ENCODE measurements around the gene CTDSPL. TPM values are rescaled to one million over a fixed set of nuclear protein-coding genes. Genes with fewer than 3 reads are reported as not detected.

Gene CTDSPL
- total RNA-seq, 1 experiment from 2014 or later, result 7.7 TPM

DNA sequence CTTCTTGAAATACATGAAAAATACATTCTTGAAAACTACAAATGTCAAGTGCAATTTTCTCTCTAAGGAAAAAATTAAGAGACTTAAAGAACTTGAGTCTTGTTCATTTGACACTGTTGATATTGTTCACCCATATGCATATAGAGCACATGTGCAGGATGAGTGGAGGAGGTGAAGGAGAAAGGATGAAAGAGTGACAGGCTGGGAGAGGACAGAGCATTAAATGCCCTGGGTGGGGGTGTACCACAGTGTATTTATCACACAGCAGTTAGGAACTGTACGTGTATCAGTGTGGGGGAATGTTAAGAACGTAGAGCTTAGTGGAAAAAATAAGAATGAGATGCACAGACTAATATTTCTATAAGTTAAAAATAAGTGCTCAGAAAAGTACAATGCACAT, 45.7 kb downstream of the CTDSPL start:
- H3K27ac ChIP-seq, result no peak overlapping the region
- no peaks in the 10 kb centered on the region for H3K27me3 ChIP-seq
- no peaks in the 10 kb centered on the region for H3K9me3 ChIP-seq (replicated peaks)
- peaks cover 25% of the 10 kb centered on the region for H3K4me1 ChIP-seq
- no peaks in the 10 kb centered on the region for H3K36me3 ChIP-seq
- no peak for DNase-seq
- H3K4me3 ChIP-seq, result no peak overlapping the region

DNA sequence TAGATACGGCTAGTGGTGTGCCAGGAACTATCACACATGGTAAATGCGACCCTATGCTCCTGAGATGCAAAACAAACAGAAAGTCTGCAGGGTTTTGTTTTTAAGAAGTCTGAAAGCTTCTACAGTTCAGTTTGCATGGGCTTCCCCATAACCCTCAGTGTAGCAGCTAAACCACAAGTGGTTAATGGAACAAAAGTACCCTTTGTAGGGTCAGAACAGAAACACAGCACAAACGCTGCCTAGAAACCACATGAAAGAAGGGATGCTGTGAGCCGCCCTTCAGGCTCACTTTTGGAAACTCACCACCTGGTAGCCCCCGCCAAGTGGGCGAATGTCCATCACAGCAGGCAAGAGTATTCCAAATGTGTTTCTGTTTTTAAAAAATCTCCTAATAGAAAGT, 46.2 kb downstream of the CTDSPL start:
- Histone ChIP-seq H3K36me3 (no peaks in the 10 kb centered on the region), H3K4me1 (peaks cover 25% of the 10 kb centered on the region), H3K9me3 (replicated peaks) (no peaks in the 10 kb centered on the region), H3K27me3 (no peaks in the 10 kb centered on the region), H3K27ac (no peak overlapping the region), H3K4me3 (no peak overlapping the region)
- peak; percentile 49 to 77 for DNase-seq

DNA sequence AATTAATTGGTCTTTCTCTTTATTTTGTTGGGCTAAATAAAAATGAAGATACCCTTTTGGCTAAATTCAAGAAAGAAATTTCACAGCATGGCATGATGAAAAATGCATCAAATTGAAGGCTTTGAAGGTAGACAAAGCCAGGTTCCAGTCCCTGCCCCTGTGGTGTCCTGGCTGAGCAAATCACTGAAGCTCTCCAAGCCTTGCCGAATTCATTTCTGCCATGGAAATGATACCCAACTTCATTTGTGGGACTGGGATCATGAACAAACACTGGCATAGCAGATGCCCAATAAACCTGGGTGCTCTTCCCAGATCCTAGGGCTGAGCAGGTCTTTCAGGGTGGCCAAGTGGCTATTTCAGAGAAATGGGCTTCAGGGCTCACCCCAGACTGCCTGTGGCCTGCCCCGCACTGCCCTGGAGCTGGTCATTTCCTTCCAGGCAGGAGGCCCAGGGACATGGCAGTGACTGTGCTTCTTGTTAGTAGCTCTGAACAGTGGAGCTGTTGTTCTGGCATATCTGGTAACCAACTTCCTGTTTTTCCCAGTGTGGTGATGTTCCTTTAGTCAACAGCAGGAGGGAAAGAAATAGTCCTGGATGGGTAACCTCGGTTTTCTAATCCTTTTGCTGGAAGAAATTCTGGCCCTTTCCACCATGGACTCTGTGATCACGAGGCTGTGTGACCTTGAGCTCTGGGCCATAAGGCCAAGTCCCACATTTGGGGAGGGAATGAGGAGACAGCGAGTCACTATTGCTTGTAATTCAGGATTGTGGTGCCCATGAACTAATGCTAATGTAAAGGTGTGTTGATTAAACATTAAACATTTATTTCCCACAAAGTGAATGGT, 47.6 kb downstream of the CTDSPL start:
- peak in 1 of 2 experiments; percentile 3 for DNase-seq
- Histone ChIP-seq H3K9me3 (replicated peaks) (no peaks in the 10 kb centered on the region), H3K27ac (no peak overlapping the region), H3K36me3 (no peaks in the 10 kb centered on the region), H3K4me3 (no peak overlapping the region), H3K27me3 (no peaks in the 10 kb centered on the region), H3K4me1 (peaks cover 25% of the 10 kb centered on the region)

DNA sequence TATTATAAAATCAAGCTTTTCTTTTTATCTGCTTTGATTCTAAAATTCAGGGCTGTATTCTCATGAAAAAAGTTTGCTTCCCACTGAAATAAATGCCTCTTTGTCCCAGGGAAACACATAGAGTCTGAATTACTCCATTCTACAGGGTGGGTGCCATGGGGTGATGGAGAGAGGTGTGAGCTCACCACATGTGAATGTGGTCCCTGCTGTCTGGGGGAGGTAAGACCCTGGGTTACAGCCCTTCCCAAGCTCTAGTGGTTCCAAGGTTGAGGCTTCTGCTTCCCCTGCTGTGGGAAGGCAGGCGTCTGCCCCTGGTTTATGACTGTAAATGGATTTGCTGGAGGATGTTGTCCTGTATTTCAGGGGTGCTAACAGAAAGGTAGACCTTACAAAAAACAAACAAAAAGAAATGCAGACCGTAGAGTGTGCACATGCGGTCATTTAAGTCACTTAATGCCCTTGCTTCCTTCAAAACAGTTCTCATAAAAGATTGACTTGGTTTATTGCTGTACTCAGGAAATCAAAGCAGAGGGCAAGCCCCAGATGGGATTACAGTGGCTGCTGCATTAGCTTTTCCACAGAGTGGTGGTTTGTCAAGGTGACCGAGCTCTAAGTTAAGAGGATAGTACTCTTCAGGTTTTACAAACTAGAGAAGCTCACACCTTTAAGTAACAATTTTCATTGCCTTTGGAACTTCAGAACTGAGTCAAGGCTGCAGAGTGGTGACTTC, 49.2 kb downstream of the CTDSPL start:
- Histone ChIP-seq H3K36me3 (no peaks in the 10 kb centered on the region), H3K27ac (no peak overlapping the region), H3K4me3 (no peak overlapping the region), H3K9me3 (replicated peaks) (no peaks in the 10 kb centered on the region), H3K4me1 (peaks cover 24% of the 10 kb centered on the region), H3K27me3 (no peaks in the 10 kb centered on the region)
- no peak for DNase-seq

DNA sequence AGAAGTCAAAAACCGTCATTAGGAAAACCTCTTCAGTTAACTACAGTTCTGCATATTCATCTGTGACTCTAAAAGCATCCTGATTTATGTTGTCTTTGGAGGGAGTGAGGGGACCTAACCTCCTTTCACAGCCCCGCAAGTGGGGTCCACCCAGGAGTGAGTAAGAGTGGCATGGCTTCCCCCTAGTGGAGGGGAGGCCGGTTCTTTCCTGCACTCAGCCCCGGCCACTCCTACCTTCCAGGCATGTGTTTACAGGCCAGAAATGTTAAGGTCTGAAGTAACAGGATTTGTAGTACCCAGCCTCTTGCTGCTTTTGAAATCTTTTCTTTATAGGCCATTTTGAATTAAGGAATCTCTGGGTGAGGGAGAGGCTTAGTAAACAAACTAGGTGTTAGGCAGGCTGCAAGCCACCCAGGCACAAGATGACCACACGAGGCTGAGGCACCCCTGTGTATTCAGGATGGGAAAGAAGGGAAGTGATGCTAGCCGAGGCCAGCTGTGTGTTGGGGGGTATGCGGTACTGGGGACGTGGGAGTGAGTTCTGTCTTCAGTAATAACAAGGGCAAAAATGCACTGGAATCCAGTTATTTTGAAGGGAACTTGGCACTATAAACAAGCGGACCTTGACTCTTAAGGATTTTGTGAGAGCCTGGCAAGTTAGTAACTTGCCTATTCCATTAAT, 50.5 kb downstream of the CTDSPL start:
- peaks cover 10% of the 10 kb centered on the region for H3K4me1 ChIP-seq
- H3K27me3 ChIP-seq, result no peaks in the 10 kb centered on the region
- H3K9me3 ChIP-seq (replicated peaks), result no peaks in the 10 kb centered on the region
- H3K4me3 ChIP-seq, result no peak overlapping the region
- no peaks in the 10 kb centered on the region for H3K36me3 ChIP-seq
- no peak for DNase-seq
- H3K27ac ChIP-seq, result no peak overlapping the region

DNA sequence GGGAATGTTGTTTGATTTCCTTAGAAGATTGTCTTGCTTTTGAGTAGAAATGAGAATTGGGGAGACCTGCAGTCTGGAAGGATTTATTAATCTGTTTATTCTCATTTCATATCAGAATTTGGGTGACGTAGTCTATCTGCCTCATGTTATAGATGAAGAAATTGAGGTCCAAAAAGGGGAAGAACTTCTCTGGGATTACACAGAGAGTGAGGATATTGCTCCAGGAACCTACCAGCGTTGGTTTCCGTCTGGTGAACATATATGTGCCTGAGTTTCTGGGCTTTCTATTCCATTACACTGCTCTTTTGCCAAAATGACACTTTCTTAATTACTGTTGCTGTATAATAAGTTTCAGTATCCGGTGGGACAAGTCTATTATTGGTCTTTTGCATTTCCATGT, 51.8 kb downstream of the CTDSPL start:
- H3K4me3 ChIP-seq, result no peak overlapping the region
- H3K36me3 ChIP-seq, result no peaks in the 10 kb centered on the region
- no peaks in the 10 kb centered on the region for H3K9me3 ChIP-seq (replicated peaks)
- H3K4me1 ChIP-seq, result no peaks in the 10 kb centered on the region
- no peak overlapping the region for H3K27ac ChIP-seq
- H3K27me3 ChIP-seq, result no peaks in the 10 kb centered on the region
- DNase-seq, result no peak

DNA sequence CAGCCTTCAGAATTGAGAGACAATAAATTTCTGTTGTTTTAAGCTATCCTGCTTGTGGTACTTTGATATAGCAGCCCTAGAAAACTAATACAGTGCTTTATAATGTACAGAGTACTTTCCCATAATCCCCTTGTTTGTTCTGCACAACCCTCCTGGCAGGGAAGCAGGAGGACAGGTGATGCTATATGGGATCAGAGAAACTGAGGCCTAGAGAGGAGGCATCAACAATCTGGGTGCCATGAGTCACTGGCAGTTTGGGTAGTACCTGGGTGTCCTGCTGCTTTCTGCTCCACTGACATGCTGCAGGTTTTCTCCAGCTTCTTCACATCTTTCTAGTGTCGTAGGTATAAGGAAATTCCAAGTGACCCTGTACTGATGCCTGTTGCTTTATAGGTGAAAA, 55.0 kb downstream of the CTDSPL start:
- Histone ChIP-seq H3K27me3 (no peaks in the 10 kb centered on the region), H3K9me3 (replicated peaks) (no peaks in the 10 kb centered on the region), H3K4me3 (no peak overlapping the region), H3K4me1 (no peaks in the 10 kb centered on the region), H3K27ac (no peak overlapping the region), H3K36me3 (no peaks in the 10 kb centered on the region)
- no peak for DNase-seq

DNA sequence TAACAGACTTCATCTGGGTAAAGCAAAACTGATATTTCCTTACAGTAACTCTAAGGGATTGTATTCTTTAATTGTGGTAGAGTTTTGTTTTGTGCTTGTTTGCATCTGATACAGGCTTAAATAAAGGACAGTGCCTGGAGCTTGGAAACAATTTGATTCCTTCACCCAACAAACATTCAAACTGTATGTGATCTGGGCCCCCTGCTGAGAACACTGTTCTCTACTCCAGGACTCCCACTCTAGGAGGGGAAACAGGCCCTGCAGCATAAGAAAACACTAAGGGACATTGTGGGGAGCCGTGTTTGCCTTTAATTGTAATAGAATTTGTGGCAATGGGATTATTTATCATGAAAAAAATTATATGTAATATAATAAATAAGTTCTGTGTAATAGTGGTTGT, 56.9 kb downstream of the CTDSPL start:
- Histone ChIP-seq H3K4me3 (no peak overlapping the region), H3K27ac (no peak overlapping the region), H3K27me3 (no peaks in the 10 kb centered on the region), H3K9me3 (replicated peaks) (no peaks in the 10 kb centered on the region), H3K4me1 (no peaks in the 10 kb centered on the region), H3K36me3 (no peaks in the 10 kb centered on the region)
- no peak for DNase-seq

DNA sequence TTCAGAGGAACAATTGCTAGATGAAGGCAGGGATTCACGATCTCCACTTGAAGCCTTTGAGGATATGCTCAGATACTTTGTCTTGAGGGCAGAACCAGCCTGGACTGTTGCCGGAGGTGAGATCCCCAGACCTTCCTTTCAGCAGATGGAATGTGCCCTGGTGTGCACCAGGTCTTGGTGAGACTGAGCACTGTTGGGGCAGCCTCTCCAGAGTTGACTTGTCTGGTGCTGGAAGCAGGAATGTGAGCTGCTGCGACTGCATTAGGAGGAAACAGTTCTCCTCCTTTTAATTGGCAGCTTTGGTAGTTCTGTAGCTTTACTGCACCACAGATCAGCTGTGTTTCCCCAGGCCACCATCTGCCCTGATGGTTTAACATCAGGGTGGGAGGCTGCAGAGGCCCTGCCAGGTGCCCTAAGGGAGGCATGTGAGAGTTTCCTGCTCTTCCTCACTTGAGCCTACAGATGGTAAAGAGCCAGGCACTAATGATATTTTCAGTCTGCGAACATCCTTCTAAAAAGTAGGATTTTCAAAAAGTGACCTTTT, 58.5 kb downstream of the CTDSPL start:
- Histone ChIP-seq H3K36me3 (no peaks in the 10 kb centered on the region), H3K27ac (no peak overlapping the region), H3K4me3 (no peak overlapping the region), H3K9me3 (replicated peaks) (no peaks in the 10 kb centered on the region), H3K4me1 (no peaks in the 10 kb centered on the region; the same call in 1 of the 2 replicates), H3K27me3 (no peaks in the 10 kb centered on the region)
- no peak for DNase-seq

DNA sequence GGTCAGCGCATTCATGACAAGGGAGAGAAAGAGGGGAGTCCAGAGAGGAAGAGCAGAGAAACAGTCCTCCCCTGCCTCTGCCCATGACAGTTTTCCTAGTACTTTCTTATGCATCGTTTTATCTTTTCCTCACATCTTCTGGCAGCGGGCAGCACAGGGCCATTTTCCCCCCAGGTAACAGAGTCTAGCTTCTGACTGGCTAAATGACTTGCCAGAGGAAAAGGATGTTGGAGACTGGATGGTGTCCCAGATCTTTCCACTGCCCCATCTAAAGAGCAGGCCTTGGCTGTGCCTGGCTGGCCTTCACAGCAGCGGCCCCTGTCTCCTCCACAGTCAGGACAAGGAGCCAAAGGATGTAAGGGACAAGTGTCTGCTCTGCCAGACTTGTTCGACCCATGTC, 59.3 kb downstream of the CTDSPL start:
- no peaks in the 10 kb centered on the region; the same call in 1 of the 2 replicates for H3K4me1 ChIP-seq
- H3K27me3 ChIP-seq, result no peaks in the 10 kb centered on the region
- H3K27ac ChIP-seq, result no peak overlapping the region
- no peak overlapping the region for H3K4me3 ChIP-seq
- no peak for DNase-seq
- no peaks in the 10 kb centered on the region for H3K36me3 ChIP-seq
- no peaks in the 10 kb centered on the region for H3K9me3 ChIP-seq (replicated peaks)

DNA sequence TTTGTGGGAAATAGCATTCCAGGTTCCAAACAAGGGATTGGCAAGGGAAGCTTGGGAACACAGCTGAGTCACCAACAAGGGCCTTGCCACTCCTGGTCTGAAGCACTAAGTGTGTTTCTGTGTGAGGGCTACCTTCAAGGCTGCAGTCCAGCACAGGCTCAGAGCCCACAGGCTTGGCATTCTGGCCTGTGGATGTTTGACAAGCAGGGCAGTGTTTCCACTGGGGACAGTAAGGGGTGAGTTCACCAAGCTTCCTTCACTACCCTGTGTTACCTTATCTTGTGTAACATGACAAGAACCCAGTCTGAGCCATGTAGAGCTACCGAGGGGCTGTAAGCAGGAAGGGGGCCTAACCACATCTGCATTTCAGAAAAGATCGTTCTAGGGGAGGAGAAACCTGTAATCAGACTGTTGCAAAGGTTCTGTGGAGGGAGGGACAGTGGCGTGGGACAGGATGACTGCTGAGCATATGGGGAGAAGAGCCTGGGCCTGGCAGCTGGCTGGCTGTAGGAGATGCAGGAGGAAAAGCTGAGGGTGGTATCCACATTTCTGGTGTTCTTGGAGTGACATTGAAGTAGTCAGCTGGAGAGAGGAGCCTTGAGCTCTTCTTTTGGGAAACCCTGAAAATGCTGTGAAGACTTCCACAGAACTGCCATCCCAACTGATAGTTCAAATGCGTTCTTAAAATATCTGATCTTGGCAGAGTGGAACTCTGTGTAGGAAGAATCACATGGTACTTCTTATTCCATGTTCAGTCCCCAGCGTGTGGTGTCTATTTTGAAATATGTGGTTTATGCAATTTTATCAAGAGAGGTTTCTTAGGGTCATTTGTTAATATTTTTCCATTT, 61.3 kb downstream of the CTDSPL start:
- H3K27ac ChIP-seq, result no peak overlapping the region
- no peaks in the 10 kb centered on the region for H3K36me3 ChIP-seq
- no peaks in the 10 kb centered on the region for H3K9me3 ChIP-seq (replicated peaks)
- DNase-seq, result no peak
- no peak overlapping the region for H3K4me3 ChIP-seq
- H3K4me1 ChIP-seq, result no peaks in the 10 kb centered on the region; the same call in 1 of the 2 replicates
- H3K27me3 ChIP-seq, result no peaks in the 10 kb centered on the region

DNA sequence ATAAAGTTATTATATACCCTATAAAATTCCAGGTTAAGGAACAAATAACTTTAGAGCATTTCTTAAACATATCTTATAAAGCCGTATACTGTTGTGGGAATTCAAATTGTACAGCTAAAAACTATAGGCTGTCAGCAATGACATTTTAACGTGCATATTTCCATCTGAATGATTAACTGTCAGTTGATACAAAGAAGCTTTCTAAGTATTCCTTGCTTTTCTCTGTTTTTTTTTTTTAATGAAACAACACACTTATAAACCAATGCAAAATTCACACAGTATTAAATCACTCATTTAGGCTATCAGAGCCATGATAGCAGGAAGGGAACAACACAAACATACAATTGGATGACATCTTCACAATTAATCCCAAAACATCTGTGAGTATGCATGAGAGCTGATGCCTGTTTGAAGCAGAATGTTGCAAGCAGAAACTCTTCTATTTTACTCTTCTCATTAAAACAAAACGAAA, 61.9 kb downstream of the CTDSPL start:
- no peaks in the 10 kb centered on the region for H3K9me3 ChIP-seq (replicated peaks)
- H3K4me3 ChIP-seq, result no peak overlapping the region
- no peaks in the 10 kb centered on the region for H3K36me3 ChIP-seq
- no peak overlapping the region for H3K27ac ChIP-seq
- H3K4me1 ChIP-seq, result no peaks in the 10 kb centered on the region; the same call in 1 of the 2 replicates
- DNase-seq, result no peak
- no peaks in the 10 kb centered on the region for H3K27me3 ChIP-seq

DNA sequence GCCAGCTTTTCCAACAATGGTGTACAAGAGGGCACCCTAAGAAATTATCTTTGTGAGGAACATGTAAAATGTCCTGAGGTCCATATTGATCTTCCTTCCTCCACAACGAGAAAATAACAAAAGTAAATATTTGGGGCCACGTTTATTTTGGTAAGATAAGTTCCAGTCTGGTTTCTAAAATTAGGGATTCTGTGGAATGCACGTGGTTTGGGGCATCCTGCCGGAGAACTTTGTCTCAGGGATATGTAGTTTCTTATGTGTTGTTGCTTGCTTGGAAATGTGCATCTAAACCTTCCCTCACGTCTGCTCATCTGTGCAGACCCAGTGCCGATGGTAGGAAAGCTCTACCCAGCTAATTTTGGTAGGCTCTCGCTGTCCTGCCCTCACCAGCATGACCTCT, 62.8 kb downstream of the CTDSPL start:
- H3K4me3 ChIP-seq, result no peak overlapping the region

DNA sequence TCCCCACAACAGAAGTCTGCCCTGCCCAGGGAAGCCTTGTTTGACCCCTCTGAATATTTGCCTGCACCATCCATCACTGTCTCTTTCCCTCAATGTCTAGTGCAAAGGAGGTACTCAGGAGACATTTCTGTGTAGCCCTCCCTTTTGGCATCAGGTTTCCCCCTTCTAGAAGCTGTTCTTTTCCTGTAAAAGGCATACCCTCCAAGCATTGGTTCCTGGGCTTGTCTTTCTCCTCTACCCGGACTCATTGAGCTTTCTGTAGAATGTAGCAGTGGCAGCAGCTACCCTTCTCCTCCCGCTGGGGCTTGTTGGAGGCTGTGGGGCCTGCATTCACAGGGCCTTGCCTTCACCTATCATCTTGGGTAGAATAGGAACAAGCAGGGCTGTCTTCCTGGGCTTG, 63.5 kb downstream of the CTDSPL start:
- H3K9me3 ChIP-seq (replicated peaks), result no peaks in the 10 kb centered on the region; the same call in 1 of the 2 replicates
- H3K36me3 ChIP-seq, result no peaks in the 10 kb centered on the region
- no peaks in the 10 kb centered on the region for H3K27me3 ChIP-seq
- H3K4me3 ChIP-seq, result no peak overlapping the region
- no peak for DNase-seq
- H3K27ac ChIP-seq, result no peak overlapping the region
- H3K4me1 ChIP-seq, result no peaks in the 10 kb centered on the region; the same call in 1 of the 2 replicates

More for the DNA sequence above, 62.8 kb downstream of the CTDSPL start:
- H3K27ac ChIP-seq, result no peak overlapping the region
- H3K36me3 ChIP-seq, result no peaks in the 10 kb centered on the region
- H3K27me3 ChIP-seq, result no peaks in the 10 kb centered on the region
- no peaks in the 10 kb centered on the region; the same call in 1 of the 2 replicates for H3K9me3 ChIP-seq (replicated peaks)
- no peak for DNase-seq
- H3K4me1 ChIP-seq, result no peaks in the 10 kb centered on the region; the same call in 1 of the 2 replicates
